WTC11 (cell line): Measurements from ENCODE around the gene ATP10D. TPM values are rescaled to one million over a fixed set of nuclear protein-coding genes. Genes with fewer than 3 reads are reported as not detected.

Experiments used
- ATAC-seq: fragments of 200-7000 bp; cut with Tn5 transposase; 2 replicates; pipeline ENCODE4 v1.10.0; 2021; ENCODE audit warnings: mild to moderate bottlenecking, moderate library complexity
- CTCF ChIA-PET: fragments of 300-600 bp; sonication (Branson Sonifier 250); formaldehyde crosslinking; loops from one replicate; lab custom pipeline; 2021; ENCODE audit warnings: antibody characterized with exemption; lab: Charles Lee
- POLR2A ChIA-PET: fragments of 350-600 bp; sonication (Branson Sonifier 250); formaldehyde crosslinking; loops from one replicate; lab custom pipeline; 2021; ENCODE audit warnings: antibody characterized with exemption; lab: Charles Lee
- DNase-seq: peaks from one replicate; pipeline ENCODE4 v3.0.0; 2021; ENCODE audit warnings: low spot score
- H3K27ac Mint-ChIP-seq: 2 replicates; pipeline ENCODE4 v1.8.0; 2021; ENCODE audit warnings: mixed read lengths
- H3K27me3 Mint-ChIP-seq: 2 replicates; pipeline ENCODE4 v1.8.0; 2021; ENCODE audit warnings: low read depth, mild to moderate bottlenecking, moderate library complexity, mixed read lengths
- H3K36me3 Mint-ChIP-seq: 2 replicates; pipeline ENCODE4 v1.8.0; 2021; ENCODE audit warnings: mixed read lengths
- H3K4me1 Mint-ChIP-seq: 2 replicates; pipeline ENCODE4 v1.8.0; 2022; ENCODE audit warnings: mixed read lengths
- H3K4me3 Mint-ChIP-seq: 2 replicates; pipeline ENCODE4 v1.8.0; 2021; ENCODE audit warnings: mild to moderate bottlenecking, moderate library complexity, mixed read lengths
- H3K9me3 Mint-ChIP-seq: 2 replicates; pipeline ENCODE4 v1.8.0; 2021; ENCODE audit warnings: mixed read lengths
- AR ChIP-seq: fragments of 250-450 bp; sonication (Bioruptor Pico); IDR thresholded peaks from 2 replicates; pipeline ENCODE4 v1.9.0; 2021; ENCODE audit warnings: mild to moderate bottlenecking
- E2F1 ChIP-seq: sonication (generic); formaldehyde crosslinking; IDR thresholded peaks from 2 replicates; pipeline ENCODE4 v1.8.0; 2022; ENCODE audit warnings: mild to moderate bottlenecking, missing genetic modification reagents
- E2F4 ChIP-seq: sonication (generic); formaldehyde crosslinking; IDR thresholded peaks from 2 replicates; pipeline ENCODE4 v1.8.1; 2022; ENCODE audit warnings: low read depth, mild to moderate bottlenecking, moderate library complexity, missing genetic modification reagents, borderline replicate concordance
- EMX1 ChIP-seq: fragments of 250-450 bp; sonication (Bioruptor Pico); IDR thresholded peaks from 2 replicates; pipeline ENCODE4 v1.8.0; 2021; ENCODE audit warnings: mild to moderate bottlenecking
- ERG ChIP-seq: fragments of 250-450 bp; sonication (Bioruptor Pico); IDR thresholded peaks from 2 replicates; pipeline ENCODE4 v1.8.0; 2021; ENCODE audit warnings: mild to moderate bottlenecking
- GABPB1 ChIP-seq: sonication (generic); formaldehyde crosslinking; IDR thresholded peaks from 2 replicates; pipeline ENCODE4 v1.8.1; 2023; ENCODE audit warnings: mild to moderate bottlenecking, missing genetic modification reagents
- JUN ChIP-seq: sonication (generic); formaldehyde crosslinking; IDR thresholded peaks from 2 replicates; pipeline ENCODE4 v1.8.0; 2023; ENCODE audit warnings: mild to moderate bottlenecking, missing genetic modification reagents
- NR1H2 ChIP-seq: sonication (generic); formaldehyde crosslinking; IDR thresholded peaks from 2 replicates; pipeline ENCODE4 v1.9.0; 2021; ENCODE audit warnings: mild to moderate bottlenecking, moderate library complexity, missing genetic modification reagents
- NR3C1 ChIP-seq: sonication (generic); formaldehyde crosslinking; conservative IDR thresholded peaks from 2 replicates; pipeline ENCODE4 v1.8.1; 2023; ENCODE audit warnings: low read depth, mild to moderate bottlenecking, missing genetic modification reagents
- PRDM15 ChIP-seq: sonication (generic); formaldehyde crosslinking; IDR thresholded peaks from 2 replicates; pipeline ENCODE4 v1.8.0; 2022; ENCODE audit warnings: missing genetic modification reagents
- PRRX2 ChIP-seq: fragments of 250-450 bp; sonication (Bioruptor Pico); IDR thresholded peaks from 2 replicates; pipeline ENCODE4 v1.8.0; 2021; ENCODE audit warnings: mild to moderate bottlenecking
- RELA ChIP-seq: sonication (generic); formaldehyde crosslinking; IDR thresholded peaks from 2 replicates; pipeline ENCODE4 v1.8.1; 2022; ENCODE audit warnings: missing genetic modification reagents, mild to moderate bottlenecking, borderline replicate concordance
- STAT6 ChIP-seq: sonication (generic); formaldehyde crosslinking; conservative IDR thresholded peaks from 2 replicates; pipeline ENCODE4 v1.8.1; 2023; ENCODE audit warnings: mild to moderate bottlenecking, low read depth, missing genetic modification reagents, moderate library complexity
- TEAD1 ChIP-seq: sonication (generic); formaldehyde crosslinking; IDR thresholded peaks from 2 replicates; pipeline ENCODE4 v1.8.0; 2022; ENCODE audit warnings: mild to moderate bottlenecking, missing genetic modification reagents
- USF2 ChIP-seq: sonication (generic); formaldehyde crosslinking; IDR thresholded peaks from 2 replicates; pipeline ENCODE4 v1.8.1; 2023; ENCODE audit warnings: mild to moderate bottlenecking, missing genetic modification reagents, moderate library complexity
- ZBTB43 ChIP-seq: sonication (generic); formaldehyde crosslinking; IDR thresholded peaks from 2 replicates; pipeline ENCODE4 v1.8.1; 2023; ENCODE audit warnings: mild to moderate bottlenecking, missing genetic modification reagents
- ZNF396 ChIP-seq: fragments of 250-450 bp; sonication (Bioruptor Pico); IDR thresholded peaks from 2 replicates; pipeline ENCODE4 v1.8.0; 2021; ENCODE audit warnings: mild to moderate bottlenecking, moderate library complexity, borderline replicate concordance
- ZNF423 ChIP-seq: fragments of 250-450 bp; sonication (Bioruptor Pico); IDR thresholded peaks from 2 replicates; pipeline ENCODE4 v2.1.2; 2022; ENCODE audit warnings: mild to moderate bottlenecking, moderate library complexity
- total RNA-seq: library from RNA; stranded (reverse); gene quantifications from 3 replicates; pipeline ENCODE4 v1.2.3, GENCODE V29; 2021

The ATP10D gene
- total RNA-seq, 1 experiment from 2014 or later: 3.1 TPM

GRCh38 chr4:47468706-47469365, 16.2 kb upstream of the ATP10D start:
- Mint-ChIP-seq H3K4me1 (peaks cover 12% of the 10 kb centered on the region), H3K36me3 (no peaks in the 10 kb centered on the region), H3K4me3 (no peak overlapping the region), H3K27me3 (no peaks in the 10 kb centered on the region), H3K27ac (no peak overlapping the region), H3K9me3 (no peaks in the 10 kb centered on the region)
- TF ChIP-seq ZNF396 (CRISPR knock-in tag) (no peak), NR3C1 (no peak), ZNF423 (CRISPR knock-in tag) (no peak), JUN (CRISPR knock-in tag) (no peak), E2F1 (CRISPR knock-in tag) (no peak), PRDM15 (no peak), ERG (CRISPR knock-in tag) (no peak), E2F4 (CRISPR knock-in tag) (no peak), NR1H2 (CRISPR knock-in tag) (no peak), AR (CRISPR knock-in tag) (no peak), GABPB1 (CRISPR knock-in tag) (no peak), PRRX2 (no peak), TEAD1 (CRISPR knock-in tag) (no peak), ZBTB43 (CRISPR knock-in tag) (no peak), RELA (CRISPR knock-in tag) (no peak), USF2 (CRISPR knock-in tag) (no peak), EMX1 (CRISPR knock-in tag) (no peak), STAT6 (no peak)
- ChIA-PET POLR2A (no interaction called here), CTCF (interaction anchor here (0.7 kb wide), 1 partner anchor 465 kb away, joined by 3 read pairs; no protein-coding TSS in a partner anchor)
- ATAC-seq: no peak
- DNase-seq: no peak
